Measurements from ENCODE around the gene SLC7A4.

The SLC7A4 gene

GRCh38 chr22:21000987-21001600, 31.3 kb downstream of the SLC7A4 start:
- no peak for TF ChIP-seq CTCF (IDR thresholded peaks at IDR 0.05; ENCODE audit: low read depth, low read length)
- H3K36me3 ChIP-seq = peaks cover 73% of the 10 kb centered on the region
- no peaks in the 10 kb centered on the region for H3K27me3 ChIP-seq (ENCODE audit: insufficient read depth, low read depth, severe bottlenecking)
- no peak for DNase-seq
- no peaks in the 10 kb centered on the region for H3K9me3 ChIP-seq (ENCODE audit: severe bottlenecking)
- H3K4me3 ChIP-seq (ENCODE audit: low read depth, low read length) = peak overlapping the region; percentile 95
- peak overlapping the region; percentile 99 for H3K27ac ChIP-seq

- Histone ChIP-seq H3K36me3 (peaks cover 70% of the 10 kb centered on the region), H3K9me3 (ENCODE audit: severe bottlenecking) (no peaks in the 10 kb centered on the region), H3K4me3 (ENCODE audit: low read depth, low read length) (peak overlapping the region; percentile 95), H3K27me3 (ENCODE audit: insufficient read depth, low read depth, severe bottlenecking) (no peaks in the 10 kb centered on the region), H3K27ac (peak overlapping the region; percentile 99)
- DNase-seq = no peak
- TF ChIP-seq CTCF (IDR thresholded peaks at IDR 0.05; ENCODE audit: low read depth, low read length) = 0 out of 2 replicates have a peak, but pooled peaks have one; percentile 1
Measured at GRCh38 chr22:21000207-21000986, 32.0 kb downstream of the SLC7A4 start.

- Histone ChIP-seq H3K9me3 (ENCODE audit: severe bottlenecking) (no peaks in the 10 kb centered on the region), H3K4me3 (ENCODE audit: low read depth, low read length) (no peak overlapping the region), H3K36me3 (peaks cover 64% of the 10 kb centered on the region), H3K27me3 (ENCODE audit: insufficient read depth, low read depth, severe bottlenecking) (no peaks in the 10 kb centered on the region), H3K27ac (peak overlapping the region; percentile 99; the same call in 1 of the 2 replicates)
- no peak for TF ChIP-seq CTCF (IDR thresholded peaks at IDR 0.05; ENCODE audit: low read depth, low read length)
- DNase-seq = no peak
Measured at GRCh38 chr22:20999350-21000206, 32.8 kb downstream of the SLC7A4 start.

GRCh38 chr22:20998411-20999336, 33.7 kb downstream of the SLC7A4 start:
- H3K36me3 ChIP-seq = peaks cover 59% of the 10 kb centered on the region
- DNase-seq = no peak
- no peak overlapping the region for H3K27ac ChIP-seq
- no peak overlapping the region for H3K4me3 ChIP-seq (ENCODE audit: low read depth, low read length)
- no peaks in the 10 kb centered on the region for H3K9me3 ChIP-seq (ENCODE audit: severe bottlenecking)
- no peaks in the 10 kb centered on the region for H3K27me3 ChIP-seq (ENCODE audit: insufficient read depth, low read depth, severe bottlenecking)
- TF ChIP-seq CTCF (IDR thresholded peaks at IDR 0.05; ENCODE audit: low read depth, low read length) = no peak

Data from WERI-Rb-1 (cell line).